Peyer's patch (tissue), 4 donors: Measurements from ENCODE around the gene GLS. TPM values are rescaled to one million over a fixed set of nuclear protein-coding genes. Genes with fewer than 3 reads are reported as not detected.

ENCODE experiments used
- DNase-seq, 3 donors: peaks; one replicate each; pipeline ENCODE4 v3.0.0-alpha.2; 2017 to 2019
- H3K27ac ChIP-seq, 4 donors: fragments of 200-600 bp; sonication (generic); one replicate each; pipeline ENCODE4 v1.5.1; 2016 to 2019
- H3K27me3 ChIP-seq, 2 donors: fragments of 200-600 bp; sonication (generic); one replicate each; pipeline ENCODE4 v1.5.1; 2019
- H3K36me3 ChIP-seq, 3 donors: fragments of 200-600 bp; sonication (generic); one replicate each; pipeline ENCODE4 v1.5.1; 2016 to 2019
- H3K4me1 ChIP-seq, 4 donors: fragments of 200-600 bp; sonication (generic); one replicate each; pipeline ENCODE4 v1.5.1; 2016 to 2019
- H3K4me3 ChIP-seq, 4 donors: fragments of 200-600 bp; sonication (generic); 1 replicate in 3 of 4; 2 replicates in 1 of 4; pipeline ENCODE4 v1.5.1; 2016 to 2019; ENCODE audit warnings: mild to moderate bottlenecking in 1 of 4
- H3K9me3 ChIP-seq, 4 donors: fragments of 200-600 bp; sonication (generic); one replicate each; pipeline ENCODE4 v1.5.1; 2016 to 2019; ENCODE audit warnings: mild to moderate bottlenecking in 1 of 4
- CTCF ChIP-seq, 6 experiments: fragments of 450-650 bp in 4 of 6; fragments of 200-600 bp in 2 of 6; sonication (generic) in 1 of 6; IDR thresholded peaks; one replicate each; pipeline ENCODE4 v1.5.1; 2017 to 2019; ENCODE audit warnings: antibody characterized with exemption in 6 of 6, mild to moderate bottlenecking in 3 of 6, moderate library complexity in 1 of 6
- POLR2A ChIP-seq, 2 donors: fragments of 450-650 bp; IDR thresholded peaks; one replicate each; pipeline ENCODE4 v1.5.1; 2017; ENCODE audit warnings: antibody characterized with exemption in 2 of 2, mild to moderate bottlenecking in 2 of 2, moderate library complexity in 2 of 2
- total RNA-seq, 4 donors: library from RNA; depleted of rRNA; stranded (reverse); fragments of >200 nt; gene quantifications; one replicate each; pipeline ENCODE4 v1.1.0, GENCODE V29; 2016

The GLS gene
- total RNA-seq, 4 donors from 2014 or later: 232 to 298 (median 258) TPM

- Histone ChIP-seq H3K36me3 (no peaks in the 10 kb centered on the region), H3K4me3 (no peak overlapping the region), H3K4me1 (peaks cover 0 to 48% (median 8%) of the 10 kb centered on the region in 4 donors), H3K9me3 (no peaks in the 10 kb centered on the region), H3K27me3 (no peaks in the 10 kb centered on the region), H3K27ac (no peak overlapping the region)
- DNase-seq: no peak
- TF ChIP-seq CTCF (IDR thresholded peaks at IDR 0.05): no peak
- no peak for TF ChIP-seq POLR2A (IDR thresholded peaks at IDR 0.05)
Measured at GRCh38 chr2:190889175-190889943, 8.7 kb downstream of the GLS start.

GRCh38 chr2:190891372-190891771, 10.8 kb downstream of the GLS start:
- Histone ChIP-seq H3K9me3 (no peaks in the 10 kb centered on the region), H3K36me3 (peaks cover 0 to 12% (median 0%) of the 10 kb centered on the region in 3 donors), H3K4me3 (no peak overlapping the region), H3K27ac (no peak overlapping the region), H3K4me1 (peaks cover 0 to 30% (median 3%) of the 10 kb centered on the region in 4 donors), H3K27me3 (no peaks in the 10 kb centered on the region)
- DNase-seq: no peak
- TF ChIP-seq CTCF (IDR thresholded peaks at IDR 0.05) (no peak), POLR2A (IDR thresholded peaks at IDR 0.05) (no peak)

- Histone ChIP-seq H3K27me3 (no peaks in the 10 kb centered on the region), H3K4me1 (peaks cover 0 to 25% (median 2%) of the 10 kb centered on the region in 4 donors), H3K4me3 (no peak overlapping the region), H3K9me3 (no peaks in the 10 kb centered on the region), H3K36me3 (peaks cover 0 to 17% (median 0%) of the 10 kb centered on the region in 3 donors), H3K27ac (no peak overlapping the region)
- no peak for DNase-seq
- no peak for TF ChIP-seq CTCF (IDR thresholded peaks at IDR 0.05)
- no peak for TF ChIP-seq POLR2A (IDR thresholded peaks at IDR 0.05)
Measured at GRCh38 chr2:190891889-190892288, 11.3 kb downstream of the GLS start.

GRCh38 chr2:190893157-190893556, 12.5 kb downstream of the GLS start:
- H3K27ac ChIP-seq: no peak overlapping the region
- no peak for TF ChIP-seq CTCF (IDR thresholded peaks at IDR 0.05)
- TF ChIP-seq POLR2A (IDR thresholded peaks at IDR 0.05): no peak
- peaks cover 0 to 19% (median 2%) of the 10 kb centered on the region in 4 donors for H3K4me1 ChIP-seq
- H3K4me3 ChIP-seq: no peak overlapping the region
- H3K9me3 ChIP-seq: no peaks in the 10 kb centered on the region
- peaks cover 0 to 20% (median 0%) of the 10 kb centered on the region in 3 donors for H3K36me3 ChIP-seq
- no peak for DNase-seq
- H3K27me3 ChIP-seq: no peaks in the 10 kb centered on the region

- H3K36me3 ChIP-seq: peaks cover 0 to 41% (median 0%) of the 10 kb centered on the region in 3 donors
- H3K27me3 ChIP-seq: no peaks in the 10 kb centered on the region
- no peak for TF ChIP-seq CTCF (IDR thresholded peaks at IDR 0.05)
- H3K4me3 ChIP-seq: no peak overlapping the region
- no peak overlapping the region for H3K27ac ChIP-seq
- H3K4me1 ChIP-seq: peaks cover 0 to 11% (median 0%) of the 10 kb centered on the region in 4 donors
- DNase-seq: no peak
- H3K9me3 ChIP-seq: no peaks in the 10 kb centered on the region
Measured at GRCh38 chr2:190896477-190896876, 15.9 kb downstream of the GLS start.
